HG02943 (cell line): ENCODE data around the gene STK32B.
"Not testable (repeated sequence)": the region's sequence is repeated elsewhere in the genome, so short reads cannot be mapped to it uniquely, and the experiment has no call there.

ENCODE experiments used
- ATAC-seq: cut with Tn5 transposase; IDR thresholded peaks from one replicate; pipeline ENCODE4 v1.9.1; 2021; ENCODE audit warnings: mild to moderate bottlenecking, low read depth, moderate library complexity; ENCODE audit not compliant: unreplicated experiment

Gene STK32B

GRCh38 chr4:5237086-5237660 lies 185.9 kb downstream of the STK32B start:
- ATAC-seq, result no peak

- ATAC-seq, result no peak
Measured at GRCh38 chr4:5238173-5238572, 186.9 kb downstream of the STK32B start.

DNA sequence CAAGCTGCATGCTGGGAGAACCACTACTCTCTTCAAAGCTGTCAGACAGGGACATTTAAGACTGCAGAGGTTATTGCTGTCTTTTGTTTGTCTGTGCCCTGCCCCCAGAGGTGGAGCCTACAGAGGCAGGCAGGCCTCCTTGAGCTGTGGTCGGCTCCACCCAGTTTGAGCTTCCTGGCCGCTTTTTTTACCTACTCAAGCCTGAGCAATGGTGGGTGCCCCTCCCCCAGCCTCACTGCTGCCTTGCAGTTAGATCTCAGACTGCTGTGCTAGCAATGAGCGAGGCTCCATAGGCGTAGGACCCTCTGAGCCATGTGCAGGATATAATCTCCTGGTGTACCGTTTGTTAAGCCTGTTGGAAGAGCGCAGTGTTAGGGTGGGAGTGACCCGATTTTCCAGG lies 195.8 kb downstream of the STK32B start:
- ATAC-seq, result not testable (repeated sequence)

- ATAC-seq, result no peak
Measured at GRCh38 chr4:5247735-5248134, 196.5 kb downstream of the STK32B start.

DNA sequence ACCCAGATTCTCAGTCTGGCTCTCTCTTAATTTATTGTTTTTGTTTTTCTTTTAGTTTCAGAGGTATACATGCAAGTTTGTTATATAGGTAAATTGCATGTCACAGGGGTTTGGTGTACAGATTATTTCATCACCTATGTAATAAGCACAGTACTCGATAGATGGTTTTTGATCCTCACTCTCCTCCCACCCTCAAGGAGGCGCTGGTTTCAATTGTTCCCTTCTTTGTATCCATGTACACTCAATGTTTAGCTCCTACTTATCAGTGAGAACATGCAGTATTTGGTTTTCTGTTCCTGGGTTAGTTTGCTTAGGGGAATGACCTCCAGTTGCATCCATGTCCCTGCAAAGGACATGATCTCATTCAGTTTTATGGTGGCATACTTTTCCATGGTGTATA lies 198.4 kb downstream of the STK32B start:
- ATAC-seq, result no peak

DNA sequence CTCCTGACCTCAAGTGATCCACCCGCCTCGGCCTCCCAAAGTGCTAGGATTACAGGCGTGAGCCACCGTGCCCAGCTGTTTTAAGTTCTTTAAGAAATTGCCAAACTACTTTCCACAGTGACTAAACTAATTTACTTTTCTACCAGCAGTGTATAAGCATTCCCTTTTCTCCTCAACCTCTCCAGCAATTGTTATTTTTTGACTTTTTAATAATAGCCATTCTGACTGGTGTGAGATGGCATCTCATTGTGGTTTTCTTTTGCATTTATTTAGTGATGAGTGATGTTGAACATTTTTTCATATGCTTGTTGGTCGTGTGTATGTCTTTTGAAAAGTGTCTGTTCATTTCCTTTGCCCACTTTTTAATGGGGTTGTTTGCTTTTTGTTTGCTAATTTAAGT lies 199.3 kb downstream of the STK32B start:
- not testable (repeated sequence) for ATAC-seq

GRCh38 chr4:5256421-5256820 lies 205.1 kb downstream of the STK32B start:
- ATAC-seq, result no peak

GRCh38 chr4:5257086-5257485 lies 205.8 kb downstream of the STK32B start:
- no peak for ATAC-seq

- no peak for ATAC-seq
Measured at GRCh38 chr4:5259471-5259870, 208.2 kb downstream of the STK32B start.

DNA sequence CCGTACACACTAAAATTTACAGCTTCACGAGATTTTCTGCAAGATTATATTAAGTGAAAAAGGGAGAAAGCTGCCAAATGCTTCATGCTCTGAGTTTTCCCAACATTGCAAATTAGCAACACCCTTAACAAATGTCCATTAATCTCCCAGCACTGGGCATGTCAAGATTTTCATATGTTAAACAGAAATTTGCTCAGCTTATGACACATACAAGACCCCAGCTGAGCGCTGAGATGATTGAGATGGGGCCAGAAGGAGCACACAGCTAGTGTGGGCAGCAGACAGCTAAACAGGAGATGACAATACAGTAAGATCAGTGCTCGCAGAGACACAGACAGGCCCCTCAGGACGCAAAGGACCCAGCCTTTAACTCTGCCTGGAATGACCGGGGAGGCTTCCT lies 208.8 kb downstream of the STK32B start:
- no peak for ATAC-seq

DNA sequence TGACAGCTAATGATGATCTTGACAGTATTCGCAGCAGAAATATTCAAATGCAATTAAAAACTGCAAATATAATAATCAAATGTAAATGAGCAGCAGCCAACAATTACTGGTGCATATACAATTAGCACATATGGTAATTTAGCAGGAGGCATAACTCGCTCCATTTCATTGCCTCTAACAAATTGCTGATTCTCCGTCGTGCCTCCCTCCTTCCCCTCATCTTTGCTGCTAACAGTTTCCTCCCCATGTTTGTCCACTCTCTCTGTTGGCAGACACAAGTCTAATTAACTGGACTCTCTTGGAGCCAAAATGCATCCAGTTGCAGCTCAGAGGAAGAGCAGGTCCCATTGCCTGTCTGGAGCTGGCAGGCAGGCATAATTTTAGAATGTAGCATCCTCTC lies 210.6 kb downstream of the STK32B start:
- ATAC-seq, result no peak

- no peak for ATAC-seq
Measured at GRCh38 chr4:5266991-5267390, 215.7 kb downstream of the STK32B start.

GRCh38 chr4:5267408-5267807 lies 216.1 kb downstream of the STK32B start:
- ATAC-seq, result no peak

DNA sequence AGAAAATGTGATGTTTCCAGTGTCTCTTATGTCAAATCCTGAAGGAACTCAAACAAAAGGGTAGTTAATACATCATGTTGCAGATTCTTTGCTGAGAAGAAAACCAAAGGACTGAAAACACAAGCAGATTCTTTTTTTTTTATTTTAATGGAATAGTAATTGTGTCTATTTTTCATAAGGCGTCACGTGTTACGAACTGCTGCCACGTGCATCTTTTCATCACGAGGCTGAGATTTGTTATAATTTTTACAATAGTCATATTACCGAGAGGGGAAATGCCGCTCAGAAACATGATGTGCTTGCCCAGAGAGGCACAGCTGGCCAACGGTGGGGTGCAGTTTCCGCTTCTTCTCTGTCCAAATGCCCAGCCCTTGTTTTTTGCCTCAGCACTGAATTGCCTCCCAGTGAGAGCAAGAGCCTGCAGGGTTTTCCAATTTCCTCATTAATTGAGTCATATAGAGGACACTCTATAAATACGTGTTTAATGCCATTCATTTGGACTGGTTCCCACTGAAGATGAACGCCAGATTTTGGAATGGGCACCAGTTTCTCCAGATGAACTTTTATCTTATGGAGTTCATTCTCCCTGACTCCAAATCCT lies 225.3 kb downstream of the STK32B start:
- ATAC-seq, result no peak

DNA sequence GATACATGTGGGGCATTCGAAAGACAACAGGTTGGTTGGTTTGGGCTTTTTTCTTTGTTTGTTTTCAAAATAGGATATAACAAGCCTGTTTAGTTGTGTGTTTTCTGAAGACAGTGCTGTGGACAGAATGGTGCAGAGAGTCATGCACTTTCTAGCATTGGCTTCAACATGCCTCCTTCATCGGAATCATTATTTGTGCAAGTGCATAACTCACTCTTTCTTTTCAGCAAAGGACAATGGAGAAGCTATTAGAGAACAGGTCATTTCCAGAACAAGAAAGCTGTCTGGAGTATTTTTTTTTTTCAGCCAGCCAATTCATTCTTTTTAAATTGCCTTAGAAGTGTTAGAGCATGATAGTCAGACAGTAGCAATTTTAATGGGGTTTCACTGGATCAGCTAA lies 225.8 kb downstream of the STK32B start:
- ATAC-seq, result no peak

DNA sequence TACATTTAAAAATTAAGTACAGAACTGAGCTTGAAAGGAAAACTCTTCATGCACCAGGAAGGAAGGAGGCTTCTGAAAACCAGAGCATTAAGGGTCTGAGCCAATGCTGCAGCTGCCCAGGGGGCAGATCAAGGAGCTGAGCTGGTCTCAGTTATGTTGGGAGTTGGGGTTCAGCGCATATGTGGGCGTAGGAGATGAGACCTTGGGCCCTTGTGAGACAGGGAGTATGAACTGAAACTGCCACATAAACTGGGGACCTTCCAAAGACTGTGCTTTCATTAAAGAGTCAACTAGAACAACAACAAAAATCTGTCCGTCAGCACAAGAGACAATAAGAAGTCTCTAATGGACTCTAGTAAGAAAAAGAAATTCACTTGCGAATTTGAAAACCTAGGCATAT lies 226.9 kb downstream of the STK32B start:
- ATAC-seq, result no peak

GRCh38 chr4:5280069-5280468 lies 228.8 kb downstream of the STK32B start:
- ATAC-seq, result not testable (repeated sequence)

GRCh38 chr4:5280828-5281227 lies 229.5 kb downstream of the STK32B start:
- ATAC-seq, result no peak

DNA sequence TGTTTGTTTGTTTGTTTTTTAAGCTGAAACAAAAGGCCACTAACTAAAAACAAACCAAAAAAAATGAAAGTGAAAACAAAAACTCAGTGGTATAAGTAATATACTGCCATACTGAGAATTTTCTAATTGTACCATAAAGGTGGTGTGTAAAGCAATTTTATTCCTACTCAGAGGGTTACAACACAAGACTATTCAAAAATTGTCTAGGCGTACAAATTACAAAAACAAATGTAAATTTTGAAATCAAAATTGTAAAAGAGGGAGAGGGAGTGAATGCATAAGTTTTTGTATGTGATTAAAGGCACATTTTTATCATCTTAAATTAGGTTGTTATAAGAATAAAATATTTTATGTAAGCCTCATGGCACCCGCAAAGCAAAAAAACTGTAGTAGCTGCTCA lies 232.6 kb downstream of the STK32B start:
- no peak for ATAC-seq

DNA sequence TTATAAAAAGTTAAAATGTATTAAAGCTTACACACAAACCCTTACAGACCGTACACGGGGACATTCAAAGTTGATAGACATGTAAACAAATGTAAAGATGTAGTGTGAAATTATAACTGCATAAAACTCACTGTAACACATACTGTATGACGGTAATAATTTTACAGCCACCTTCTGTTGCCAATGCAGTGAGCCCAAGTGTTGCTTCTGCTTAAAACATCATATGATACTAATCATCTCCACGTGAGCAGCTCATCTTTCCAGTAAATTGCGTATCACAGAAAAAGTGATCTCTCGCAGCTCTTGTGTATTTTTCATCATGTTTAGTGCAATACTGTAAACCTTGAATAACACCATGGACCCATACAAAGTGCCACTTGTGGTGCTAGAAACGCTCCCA lies 233.2 kb downstream of the STK32B start:
- ATAC-seq, result no peak

DNA sequence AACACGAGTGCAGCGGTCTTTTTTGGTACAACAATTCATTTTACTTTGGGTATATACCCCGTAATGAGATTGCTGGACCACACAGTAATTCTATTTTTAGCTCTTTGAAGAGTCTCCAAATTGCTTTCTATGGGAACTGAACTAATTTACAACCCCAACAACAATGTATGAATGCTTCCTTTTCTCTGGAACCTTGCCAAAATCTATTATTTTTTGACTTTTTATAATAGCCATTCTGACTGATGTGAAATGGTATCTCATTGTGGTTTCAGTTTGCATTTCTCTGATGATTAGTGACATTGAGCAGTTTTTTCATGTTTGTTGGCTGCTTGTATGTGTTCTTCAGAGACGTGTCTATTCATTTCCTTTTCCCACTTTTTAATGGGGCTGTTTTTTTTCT lies 240.8 kb downstream of the STK32B start:
- no peak for ATAC-seq

GRCh38 chr4:5298000-5298787 lies 246.9 kb downstream of the STK32B start:
- ATAC-seq, result not testable (repeated sequence)
